Measurements from ENCODE around the gene TMEM63B.
"Not testable (repeated sequence)": the region's sequence is repeated elsewhere in the genome, so short reads cannot be mapped to it uniquely, and the experiment has no call there.

The TMEM63B gene

DNA sequence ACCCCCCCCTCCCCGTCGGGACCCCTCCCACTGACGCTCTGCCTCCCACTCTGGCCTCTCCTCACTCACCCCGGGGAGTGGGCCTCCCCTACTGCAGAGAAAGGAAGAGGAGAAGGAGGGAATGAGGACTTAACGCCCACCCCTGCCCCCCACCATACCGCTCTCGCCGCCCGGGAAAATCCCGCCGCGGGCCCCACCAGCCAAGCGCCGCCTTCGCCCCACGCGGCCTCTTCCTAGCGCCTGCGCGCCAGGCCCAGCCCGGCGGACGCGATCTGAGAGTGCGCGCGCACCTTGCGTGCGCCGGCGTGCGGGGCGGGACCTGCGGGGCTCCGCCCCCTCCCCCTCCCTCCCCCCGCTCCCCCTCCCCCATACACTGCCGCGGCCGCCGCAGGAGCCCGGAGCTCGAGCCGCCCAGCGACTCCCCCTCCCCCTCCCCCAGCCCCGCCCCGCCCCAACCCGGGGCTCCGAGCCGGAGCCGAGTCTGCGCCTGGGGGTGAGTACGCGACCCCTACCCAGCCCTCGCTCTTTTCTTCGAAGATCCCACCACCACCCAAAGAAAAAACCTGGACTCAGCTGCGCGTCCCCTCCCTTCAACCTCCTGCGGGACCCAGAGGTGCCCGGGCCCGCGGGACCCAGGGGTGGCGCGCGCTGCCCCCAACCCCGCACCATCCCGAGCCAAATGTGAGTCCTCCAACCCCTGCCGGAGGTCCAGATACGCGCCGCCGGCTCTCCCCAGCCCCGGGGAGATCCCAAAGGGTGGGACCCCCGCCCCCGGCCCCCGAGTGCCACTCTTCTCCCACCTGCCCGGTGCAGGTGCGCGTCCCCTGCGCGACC is at the start of gene TMEM63B, which contains the start of gene MRPL14:
TSS of gene TMEM63B (plus strand) at position 369 of the 834 bp plus-strand sequence. CDS start 7,031 bp downstream, outside the sequence.
TSS of gene MRPL14 (minus strand) at position 267 of the 834 bp plus-strand sequence. CDS start 10,841 bp downstream, outside the sequence.
- peak; percentile 12 for DNase-seq

DNA sequence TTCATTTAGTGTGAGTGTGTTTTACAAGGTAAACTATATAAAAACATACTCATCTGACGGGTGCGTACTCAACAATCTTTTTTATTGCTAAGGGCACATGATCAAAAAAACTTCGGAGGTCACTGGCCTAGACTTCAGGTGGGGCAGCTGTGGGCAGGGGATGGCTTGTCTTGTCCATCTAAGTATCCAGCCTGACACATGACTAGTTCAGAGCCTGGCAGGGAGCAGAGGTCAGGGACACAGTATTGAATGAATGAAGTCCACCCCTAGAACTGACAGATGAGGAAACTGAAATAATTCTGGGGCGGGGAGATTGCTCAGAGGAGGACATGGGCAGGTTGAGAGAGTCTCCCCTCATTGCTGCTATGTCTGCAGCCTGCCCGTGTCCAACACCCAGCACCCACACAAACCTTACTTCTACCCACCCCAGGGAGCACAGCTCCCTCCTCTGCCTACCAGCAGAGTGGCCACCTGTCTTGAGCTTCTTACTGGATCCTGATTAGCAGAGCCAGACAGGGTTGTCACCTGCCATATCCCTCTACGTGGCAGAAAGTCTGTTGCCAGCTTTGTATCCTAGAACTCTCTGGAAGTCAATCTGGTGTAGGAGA is 49.0 kb upstream of the TMEM63B start:
- DNase-seq = no peak

DNA sequence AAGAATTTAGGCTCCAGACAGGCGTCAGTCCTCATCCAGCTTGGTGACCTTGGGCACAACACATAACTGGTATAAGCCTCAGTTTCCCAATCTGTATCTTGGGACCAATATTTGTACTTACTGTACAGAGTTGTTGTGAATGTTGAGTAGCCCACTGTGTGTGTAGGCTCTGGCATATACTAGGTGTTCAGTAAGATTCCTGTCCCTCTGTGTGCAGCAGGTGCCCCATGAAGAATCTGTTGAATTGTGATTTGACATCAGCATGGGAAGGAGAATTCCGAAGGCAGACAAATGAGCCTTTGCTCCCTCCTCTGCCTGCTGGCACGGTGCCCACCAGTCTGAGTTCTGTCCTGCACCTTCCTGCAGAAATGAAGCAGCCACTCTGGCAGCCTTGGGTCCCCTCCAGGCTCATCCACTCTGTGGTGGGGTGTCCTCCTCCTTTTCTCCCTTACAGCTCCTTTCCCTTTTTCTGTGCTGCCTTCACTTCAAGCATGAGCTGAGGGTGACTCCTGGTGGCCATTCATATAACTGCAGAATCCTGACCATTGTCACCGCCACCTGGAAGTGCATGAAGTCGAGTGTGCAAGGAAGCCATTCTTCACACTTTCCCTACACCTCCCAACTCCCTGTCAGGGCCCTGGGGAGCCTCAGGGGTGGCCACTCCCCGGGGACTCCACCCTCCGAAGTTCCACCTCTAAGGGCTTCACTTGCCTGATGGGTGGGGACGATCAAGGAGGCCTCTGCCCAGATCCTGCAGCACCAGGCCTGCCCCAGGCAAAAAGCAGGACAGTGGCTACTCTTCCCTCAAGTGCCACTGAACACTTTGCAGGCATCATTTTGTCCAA is 48.3 kb upstream of the TMEM63B start:
- no peak for DNase-seq

DNA sequence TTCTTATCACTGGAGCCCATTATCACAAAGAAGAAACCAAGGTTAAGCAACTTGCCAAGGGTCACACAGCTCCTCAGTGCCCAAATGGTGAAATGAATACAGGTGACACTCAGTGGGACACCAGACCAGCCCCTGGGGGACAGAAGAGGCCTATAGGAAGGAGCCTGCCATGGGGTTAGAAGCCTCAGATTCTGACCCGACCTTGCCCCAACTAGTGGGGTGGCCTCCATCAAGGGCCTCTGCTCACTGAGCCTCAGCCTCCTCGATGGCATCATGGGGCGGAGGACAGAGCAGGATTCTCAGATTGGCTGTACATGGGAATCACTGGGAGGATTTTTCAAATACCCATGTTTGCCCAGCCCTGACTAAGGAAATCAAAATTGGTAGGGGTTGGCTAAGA is 47.7 kb upstream of the TMEM63B start:
- no peak for DNase-seq

DNA sequence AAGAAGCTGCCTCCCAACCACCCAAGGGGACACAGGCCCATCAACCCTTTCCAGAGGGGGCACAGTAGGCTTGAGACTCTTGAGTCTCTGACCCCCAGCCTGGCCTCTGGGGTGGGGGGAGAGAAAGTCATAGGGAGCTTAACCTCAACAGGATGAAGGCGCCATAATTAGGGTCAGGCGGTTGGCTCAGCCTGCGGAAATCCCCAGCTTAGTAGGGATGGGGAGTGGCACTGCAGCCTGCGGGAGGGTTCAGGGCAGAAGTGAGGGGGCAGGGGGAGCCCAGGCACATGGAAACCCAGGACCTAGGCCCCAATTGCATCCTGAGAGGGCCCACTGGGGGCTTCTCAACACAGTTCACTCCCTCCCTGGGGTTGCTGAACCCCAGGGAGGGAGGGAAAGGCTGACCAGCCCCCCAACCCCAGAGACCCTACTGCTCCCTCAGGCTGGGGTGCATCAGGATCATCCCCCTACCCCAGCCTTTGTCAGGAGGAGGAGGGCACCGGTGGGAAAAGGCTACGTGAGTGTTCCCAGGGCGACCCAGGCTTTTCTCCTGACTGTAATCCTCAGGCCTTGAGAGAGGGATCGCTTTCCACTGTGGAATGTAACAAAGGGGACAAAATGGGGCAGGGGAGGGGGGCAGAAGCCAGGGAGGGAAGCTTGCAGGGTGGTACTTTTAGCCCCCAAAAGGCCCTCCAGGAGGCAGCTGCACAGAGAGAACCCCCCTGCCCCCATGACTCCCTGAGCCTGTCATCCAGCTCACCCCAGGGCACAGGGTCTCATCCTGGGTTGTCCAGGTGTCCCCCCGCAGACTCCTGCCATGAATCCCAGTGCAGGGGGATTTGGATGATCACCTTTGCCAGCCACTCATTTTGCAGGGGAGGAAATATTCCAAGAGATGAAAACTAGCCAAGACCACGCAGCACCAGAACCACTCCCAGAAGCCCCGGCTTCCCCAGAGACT is 46.5 kb upstream of the TMEM63B start:
- no peak for DNase-seq

DNA sequence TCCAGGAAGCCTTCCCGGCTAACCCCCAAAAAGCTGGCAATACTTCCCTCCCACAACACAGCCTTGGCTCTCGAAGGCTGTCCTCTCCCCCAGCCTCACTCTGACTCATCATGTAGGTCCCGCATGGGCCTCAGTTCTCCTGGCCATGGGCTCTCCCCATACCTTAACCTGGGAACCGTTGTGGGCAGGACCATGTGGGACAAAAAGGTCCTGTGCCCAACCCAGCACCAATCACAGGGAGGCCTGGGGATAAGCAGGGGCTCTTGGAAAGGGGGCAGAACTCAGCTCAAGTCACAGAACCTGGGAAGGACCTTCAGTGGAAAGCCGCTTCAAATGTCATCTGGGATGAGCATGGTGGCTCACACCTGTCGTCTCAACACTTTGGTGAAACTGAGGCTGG is 45.6 kb upstream of the TMEM63B start:
- no peak for DNase-seq

DNA sequence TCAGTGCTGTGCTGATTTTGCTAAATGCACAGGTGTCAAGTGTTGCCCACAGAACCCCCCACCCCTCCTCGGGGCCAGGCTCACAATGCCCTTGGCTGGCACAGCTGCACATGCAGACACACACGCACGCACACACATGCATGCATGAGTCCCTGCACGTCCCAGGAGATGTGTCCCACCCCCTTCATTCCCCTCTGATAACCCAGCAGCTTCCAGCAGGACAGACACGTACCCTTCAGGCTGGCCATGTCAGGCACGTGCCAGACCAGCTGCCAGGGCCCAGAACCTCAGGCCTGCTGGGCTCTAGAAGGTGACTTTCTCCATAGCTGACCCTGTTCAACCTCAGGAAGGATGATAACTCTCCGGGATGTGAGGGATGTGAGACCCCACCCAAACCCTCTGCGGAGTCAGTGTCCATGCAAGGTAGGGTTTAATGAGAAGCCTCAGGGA is 44.5 kb upstream of the TMEM63B start:
- no peak for DNase-seq

DNA sequence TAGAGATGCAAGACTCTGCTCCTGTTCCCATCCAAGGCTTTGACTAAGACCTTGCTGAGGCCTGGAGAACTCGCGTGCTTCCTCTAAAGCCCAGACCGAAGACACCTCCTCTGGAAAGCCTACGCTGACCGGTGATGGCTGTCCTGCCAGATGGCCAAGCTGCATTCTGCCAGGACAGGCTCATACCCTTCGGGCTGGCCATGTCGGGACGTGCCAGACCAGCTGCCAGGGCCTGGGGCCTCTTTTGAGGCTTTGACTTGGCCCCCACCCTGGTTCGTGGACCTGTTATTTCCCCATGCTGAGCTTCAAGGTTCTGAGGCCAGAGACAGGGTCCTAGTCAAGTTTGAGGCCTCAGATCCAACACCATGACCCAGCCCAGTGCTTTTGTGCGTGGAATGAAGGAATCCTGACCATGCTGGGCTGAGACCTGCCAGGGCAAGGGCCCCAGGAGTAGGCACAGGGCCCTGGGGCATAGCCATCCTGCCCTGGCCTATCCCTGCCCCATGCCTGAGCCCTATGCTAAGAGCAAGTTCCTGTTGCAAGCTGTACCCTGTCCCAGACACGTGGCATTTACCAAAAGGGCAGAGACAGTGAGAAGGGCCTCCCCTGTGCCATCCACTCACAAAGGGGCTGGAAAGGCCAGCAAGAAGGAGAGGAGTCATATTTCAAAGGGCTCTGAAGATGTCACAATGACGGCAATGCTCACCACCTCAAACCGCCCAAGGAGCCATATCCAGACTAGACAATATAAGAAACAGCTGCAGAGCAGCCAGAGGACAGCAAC is 42.9 kb upstream of the TMEM63B start:
- DNase-seq = no peak

DNA sequence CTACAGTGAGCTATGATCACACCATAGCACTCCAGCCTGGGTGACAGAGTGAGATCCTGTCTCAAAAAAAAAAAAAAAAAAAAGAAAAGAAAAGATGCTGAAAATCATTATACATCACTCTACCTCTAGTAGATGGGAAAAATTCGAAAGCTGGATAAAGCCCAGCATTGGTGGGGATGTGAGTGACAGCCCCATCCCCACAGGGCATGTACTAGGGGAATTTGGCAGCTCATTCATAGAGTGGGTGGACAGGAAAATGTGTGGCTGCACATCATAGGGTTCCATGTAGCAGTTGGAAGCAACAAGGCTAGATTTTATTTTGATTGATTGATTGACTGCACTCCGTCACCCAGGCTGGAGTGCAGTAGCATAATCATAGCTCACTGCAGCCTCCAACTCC is 42.1 kb upstream of the TMEM63B start:
- DNase-seq = no peak

DNA sequence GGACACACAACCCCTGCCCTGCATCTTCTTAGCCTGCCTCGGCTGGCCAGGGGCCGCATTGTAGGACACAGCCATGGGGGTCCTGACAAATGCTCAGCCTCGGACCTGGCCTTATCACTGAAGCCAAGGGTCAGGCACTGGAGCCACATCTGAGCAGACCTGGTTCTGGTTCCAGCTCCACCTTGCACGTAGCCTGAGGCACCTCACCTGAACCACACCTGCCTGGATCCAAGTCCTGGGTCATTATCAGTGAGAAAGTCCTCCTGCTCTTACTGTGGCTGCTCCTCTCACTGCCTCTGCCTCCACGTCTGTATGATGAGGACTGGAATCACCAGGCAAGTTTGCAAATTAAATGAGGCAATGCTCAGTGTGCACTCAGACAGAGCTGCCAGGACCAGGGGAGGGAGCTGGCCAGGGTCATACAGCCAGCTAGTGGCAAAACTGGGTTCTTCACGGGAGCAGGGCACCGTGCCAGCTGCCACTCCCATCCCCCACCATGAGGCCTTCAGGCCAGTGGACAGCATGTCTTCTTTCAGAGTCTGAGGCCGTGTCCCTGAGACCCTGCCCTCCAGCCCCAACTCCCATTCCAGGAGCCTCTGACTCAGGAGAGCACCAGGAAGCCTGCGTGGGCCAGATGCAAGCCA is 40.3 kb upstream of the TMEM63B start:
- DNase-seq = no peak

DNA sequence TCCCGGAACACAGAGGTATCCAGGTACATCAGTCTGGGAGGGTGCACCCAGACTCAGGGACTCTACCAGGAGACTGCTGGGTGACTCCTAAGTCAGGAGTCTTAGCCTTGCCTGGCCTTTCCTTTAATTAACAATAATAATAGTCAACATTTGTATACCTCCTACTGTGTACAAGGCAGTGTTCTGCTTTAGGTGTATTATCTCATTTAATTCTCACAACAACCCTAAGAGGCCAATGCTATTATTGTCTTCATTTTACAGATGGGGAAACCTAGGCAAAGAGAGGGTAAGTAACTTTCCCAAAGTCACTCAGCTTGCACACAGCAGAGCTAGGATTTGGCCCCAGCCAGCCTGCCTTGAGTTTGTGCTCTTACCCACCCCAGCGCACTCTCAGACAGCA is 39.7 kb upstream of the TMEM63B start:
- DNase-seq = no peak

DNA sequence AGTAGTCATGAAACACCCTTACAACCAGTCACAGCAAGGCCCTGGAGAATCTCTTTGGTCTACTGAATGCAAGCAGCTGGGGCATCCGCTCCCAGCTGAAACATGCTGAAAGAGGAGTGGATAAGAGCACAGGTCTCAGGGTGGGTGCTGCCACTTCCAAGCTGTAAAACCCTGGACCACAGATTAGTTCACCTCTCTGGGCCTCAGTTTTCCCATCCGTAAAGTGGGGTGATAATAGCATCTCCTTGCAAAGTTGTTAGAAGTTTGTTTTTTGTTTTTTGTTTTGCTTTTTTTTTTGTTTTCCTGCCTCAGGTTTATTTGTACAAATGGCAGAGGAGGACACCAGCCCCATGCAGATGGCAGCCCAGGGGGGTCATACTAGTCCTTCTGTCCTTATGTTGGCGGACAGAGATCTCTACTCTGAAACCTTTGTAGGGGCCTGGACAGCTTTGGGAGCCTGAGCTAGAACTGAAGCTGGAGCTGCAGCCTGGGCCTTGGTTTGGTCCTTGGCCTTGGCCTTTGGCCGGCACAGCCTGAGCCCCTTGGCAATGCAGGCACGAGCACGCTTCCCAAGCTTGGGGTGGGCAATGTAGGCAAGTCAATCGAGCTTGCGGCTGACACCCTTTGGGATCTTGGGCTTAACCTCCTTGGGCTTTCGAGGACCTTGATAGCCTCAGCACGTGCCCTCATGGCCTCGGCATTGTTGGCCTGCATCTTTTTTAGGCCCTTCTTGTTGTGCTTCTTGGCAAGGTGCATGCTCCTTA is 38.3 kb upstream of the TMEM63B start:
- no peak for DNase-seq

DNA sequence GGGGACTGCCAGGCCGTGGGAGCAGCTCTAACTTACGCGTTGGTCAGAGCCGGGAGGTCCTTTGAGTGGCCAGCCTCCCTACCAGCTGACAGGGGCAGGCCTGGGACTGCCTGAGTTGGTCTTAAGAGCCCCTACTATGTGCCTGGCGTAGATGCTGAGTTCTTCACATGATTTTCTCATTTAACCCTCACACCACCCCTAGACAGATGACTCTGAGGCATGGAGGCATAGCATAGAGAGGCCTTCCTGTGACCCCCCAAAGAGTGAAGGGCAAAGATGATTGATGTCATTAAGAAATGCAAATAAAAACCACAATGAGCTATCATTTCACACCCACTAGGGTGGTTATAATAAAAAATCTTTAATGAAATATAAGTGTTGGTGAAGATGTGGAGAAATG is 36.9 kb upstream of the TMEM63B start:
- DNase-seq = no peak

DNA sequence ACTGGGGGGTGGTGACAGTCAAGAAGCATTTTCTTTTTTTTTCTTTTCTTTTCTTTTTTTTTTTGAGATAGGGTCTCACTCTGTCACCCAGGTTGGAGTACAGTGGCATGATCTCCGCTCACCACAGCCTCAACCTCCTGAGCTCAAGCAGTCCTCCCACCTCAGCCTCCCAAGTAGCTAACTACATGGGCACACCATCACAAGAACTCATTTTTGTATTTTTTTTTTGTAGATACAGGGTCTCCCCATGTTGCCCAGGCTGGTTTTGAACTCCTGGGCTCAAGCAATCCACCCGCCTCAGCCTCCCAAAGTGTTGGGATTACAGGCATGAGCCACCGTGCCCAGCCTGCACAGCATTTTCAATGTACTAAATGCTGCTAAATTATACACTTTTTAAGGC is 36.0 kb upstream of the TMEM63B start:
- DNase-seq = not testable (repeated sequence)

DNA sequence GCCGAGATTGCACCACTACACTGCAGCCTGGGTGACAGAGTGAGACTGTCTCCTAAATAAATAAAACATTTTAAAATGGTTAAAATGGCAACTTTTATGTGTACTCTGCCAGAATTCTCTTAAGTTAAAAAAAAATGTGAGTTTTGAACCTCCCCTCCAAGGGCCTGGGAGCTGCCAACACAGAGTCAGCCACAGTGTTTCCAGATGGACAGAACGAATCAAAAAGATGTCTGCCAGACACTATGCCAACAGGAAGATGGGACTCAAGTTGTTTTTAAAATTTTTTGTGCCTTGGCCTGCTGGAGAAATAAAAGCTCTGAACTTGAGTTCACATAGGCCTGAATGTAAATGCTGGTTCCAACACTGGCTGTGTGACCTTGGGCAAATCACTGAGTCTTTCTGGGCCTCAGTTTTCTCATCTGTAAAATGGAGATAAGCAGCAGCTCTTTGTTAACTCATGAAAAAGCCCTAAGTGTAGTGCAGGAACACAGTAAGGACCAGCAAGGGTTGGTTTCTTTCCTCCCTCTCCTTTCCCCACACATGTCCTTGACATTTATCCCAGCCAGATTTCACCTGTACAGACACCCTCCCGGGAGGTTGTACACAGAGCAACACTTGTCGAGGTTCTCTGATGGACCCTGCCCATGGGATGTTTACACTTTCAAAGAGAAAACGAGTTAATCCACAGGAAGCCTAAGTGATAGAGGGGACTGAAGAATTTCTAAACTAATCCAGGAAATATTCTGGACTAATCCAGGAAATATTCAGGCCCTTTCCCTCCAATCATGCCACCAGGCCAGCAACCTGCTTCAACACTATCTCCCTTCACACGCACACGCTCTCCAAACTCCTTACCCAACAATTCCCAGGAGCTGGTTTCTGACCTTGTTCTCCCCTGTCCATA is 35.1 kb upstream of the TMEM63B start:
- DNase-seq = no peak

DNA sequence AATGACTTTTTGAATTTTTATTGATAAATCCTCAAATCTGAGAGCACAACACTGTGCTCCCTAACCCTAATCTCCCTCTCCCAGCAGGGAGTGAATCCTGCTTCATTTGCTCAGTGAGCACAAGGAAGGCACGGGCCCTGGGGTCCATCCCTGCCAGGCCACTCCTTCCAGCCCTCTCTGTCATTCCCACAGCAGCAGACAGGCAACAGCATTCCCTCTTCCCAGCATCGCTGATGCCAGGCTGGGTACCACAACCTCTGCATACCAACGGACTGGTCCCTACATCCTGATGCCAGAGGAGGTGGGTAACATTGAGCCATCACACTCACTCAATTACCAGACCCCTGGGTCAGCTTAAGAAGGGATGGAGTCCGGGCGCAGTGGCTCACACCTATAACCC is 34.3 kb upstream of the TMEM63B start:
- DNase-seq = no peak

DNA sequence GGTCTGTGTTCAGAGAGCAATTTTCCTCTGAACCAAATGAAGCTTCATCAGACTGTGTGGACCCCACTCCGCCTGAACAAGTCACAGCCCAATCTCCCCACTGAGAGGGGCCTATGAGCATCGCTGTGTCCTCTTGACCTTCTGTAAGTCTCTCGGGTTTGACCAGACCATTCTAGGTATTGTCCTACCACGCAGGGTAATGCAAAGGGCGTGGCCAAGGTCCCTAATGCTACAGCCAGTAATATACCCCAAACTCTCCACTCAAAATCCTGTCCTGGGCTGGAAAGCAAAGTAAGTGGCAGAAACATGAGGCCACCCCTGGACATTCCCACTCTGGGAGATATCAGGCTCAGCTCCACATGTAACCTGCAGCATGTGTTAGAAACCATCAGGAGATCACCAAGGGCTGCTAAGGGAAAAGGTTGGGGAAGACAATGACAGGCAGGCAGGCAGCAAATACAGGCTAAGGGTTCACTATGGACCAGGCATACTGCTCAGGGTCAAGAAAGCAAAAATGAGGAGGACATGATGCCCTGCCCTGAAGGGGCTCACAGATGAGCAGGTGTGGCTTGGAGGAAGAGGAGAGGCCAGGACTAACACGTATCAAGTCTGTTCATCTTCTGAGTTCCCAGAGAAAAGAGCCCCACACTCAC is 33.5 kb upstream of the TMEM63B start:
- DNase-seq = no peak

All from NCI-H1417 treated with DMSO at 0.1 percent for 48 hours (cell line).